Psoas muscle (tissue), 8 donors: ENCODE results near the gene ID1. TPM values are rescaled to one million over a fixed set of nuclear protein-coding genes. Genes with fewer than 3 reads are reported as not detected.

Source experiments
- ATAC-seq, 4 donors: fragments of 200-7000 bp; cut with Tn5 transposase; one replicate each; pipeline ENCODE4 v1.9.1; 2020; ENCODE audit warnings: moderate library complexity in 3 of 4, mild to moderate bottlenecking in 2 of 4
- DNase-seq, 2 donors: peaks; one replicate each; pipeline ENCODE4 v3.0.0-alpha.2; 2020
- H3K27ac ChIP-seq: fragments of 200-600 bp; one replicate; pipeline ENCODE4 v1.8.0; 2022
- H3K27me3 ChIP-seq, 3 donors: fragments of 200-600 bp in 1 of 3; one replicate each; pipeline versions ENCODE4 v1.6.1 to v1.8.0; 2013 to 2022; ENCODE audit warnings: low read length in 2 of 3, mild to moderate bottlenecking in 2 of 3, moderate library complexity in 1 of 3; ENCODE audit not compliant: insufficient read depth in 3 of 3
- H3K36me3 ChIP-seq, 2 donors: fragments of 200-600 bp in 1 of 2; one replicate each; pipeline versions ENCODE4 v1.6.1 to v1.8.0; 2013 to 2022; ENCODE audit warnings: low read depth in 1 of 2, mild to moderate bottlenecking in 1 of 2, moderate library complexity in 1 of 2; ENCODE audit not compliant: insufficient read depth in 1 of 2
- H3K4me1 ChIP-seq: fragments of 200-600 bp; one replicate; pipeline ENCODE4 v1.8.0; 2022
- H3K4me3 ChIP-seq: fragments of 200-600 bp; one replicate; pipeline ENCODE4 v1.8.0; 2022; ENCODE audit warnings: mild to moderate bottlenecking
- H3K9me3 ChIP-seq: fragments of 200-600 bp; one replicate; pipeline ENCODE4 v1.8.0; 2022
- WGBS, 3 donors: extraction: QIAGEN DNeasy Blood & Tissue Kit; methylation state at CpG; one replicate each; pipeline versions ENCODE4 v1.1.6 to v1.1.7; 2013; 5-methylcytosine and 5-hydroxymethylcytosine counted together
- intact Hi-C, 2 donors: fragments of 100-400 bp; cut with DNase I; formaldehyde crosslinking; loops; one replicate each; pipeline versions ENCODE4 v1.11.0 to v1.14.2; 2022
- polyA plus RNA-seq, 3 donors: library from polyadenylated mRNA; stranded (reverse); fragments of 200-250 nt; gene quantifications; one replicate each; pipeline ENCODE4 v1.2.3, GENCODE V29; 2013
- total RNA-seq, 4 donors: library from RNA; stranded (reverse); fragmentation: NEBNext Ultra II Directional in 2 of 4; extraction: Animal tissue kit (Norgen Biotek cat#: 25700) in 2 of 4; gene quantifications; one replicate each; pipeline versions ENCODE4 v1.2.1 to v1.2.4, GENCODE V29; 2021 to 2023
- TF ChIP-seq, protein P1 (sequence below): fragments of 200-600 bp; IDR thresholded peaks from one replicate; pipeline ENCODE4 v1.8.0; 2022; ENCODE audit warnings: antibody characterized with exemption
- donor health status: healthy with polysubstance abuse.
- donor health status: DM: no; HTN: no; CAD: no; lungs with moderate emphysema.
- donor health status: Bipolar disorder and iron deficiency.
- donor health status: healthy.
- donor health status: DM: yes; HTN: yes; CAD: no.
- donor health status: DM: no; HTN: no; CAD: no.
- donor health status: DM: no; HTN: no; CAD: no.
- donor health status: DM: yes; HTN: yes; CAD: no.

The ID1 gene
- total and polyA plus RNA-seq, 7 donors, result 25.1 to 574 (median 80.6) TPM

DNA sequence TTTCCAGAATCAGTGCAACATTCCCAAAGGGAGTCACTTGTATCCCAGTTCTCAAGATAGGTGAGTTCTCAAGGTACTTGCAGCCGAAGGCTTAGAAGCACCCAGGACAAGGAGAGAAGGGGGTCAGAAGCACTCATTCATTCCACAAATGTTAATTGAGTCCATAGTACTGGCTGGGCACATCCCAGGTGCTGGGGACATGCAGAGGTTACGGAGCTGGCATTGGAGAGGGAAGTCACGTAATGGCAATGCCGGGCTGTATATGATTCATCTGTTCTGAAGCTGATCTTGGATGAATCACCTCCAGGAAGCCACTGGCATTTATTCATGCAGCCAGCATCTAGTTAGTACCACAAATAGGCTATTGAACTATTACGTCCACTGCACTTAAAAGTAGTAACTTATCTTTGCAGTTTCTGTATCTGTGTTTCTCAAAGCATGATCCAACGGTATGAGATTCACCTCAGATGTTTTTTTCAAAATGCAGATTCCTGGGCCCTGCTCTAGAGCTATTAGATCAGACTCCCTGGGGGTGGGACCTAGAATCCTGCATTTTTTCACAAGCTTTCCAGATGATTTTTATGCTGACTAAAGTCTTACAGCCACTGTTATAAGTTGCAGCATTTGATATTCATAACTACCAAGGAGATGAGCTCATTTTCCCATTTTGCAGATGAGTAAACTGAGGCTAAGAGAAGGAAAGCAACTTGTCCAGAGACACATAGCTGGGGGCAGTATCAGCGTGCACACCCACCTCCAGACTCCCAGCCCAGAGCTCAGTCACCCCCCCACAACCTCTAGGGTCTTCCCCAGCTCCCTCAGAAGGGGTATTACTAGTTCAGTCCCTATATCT lies 44.1 kb upstream of the ID1 start:
- DNase-seq, result peak; percentile 64 to 68
- TF ChIP-seq, protein P1, sequence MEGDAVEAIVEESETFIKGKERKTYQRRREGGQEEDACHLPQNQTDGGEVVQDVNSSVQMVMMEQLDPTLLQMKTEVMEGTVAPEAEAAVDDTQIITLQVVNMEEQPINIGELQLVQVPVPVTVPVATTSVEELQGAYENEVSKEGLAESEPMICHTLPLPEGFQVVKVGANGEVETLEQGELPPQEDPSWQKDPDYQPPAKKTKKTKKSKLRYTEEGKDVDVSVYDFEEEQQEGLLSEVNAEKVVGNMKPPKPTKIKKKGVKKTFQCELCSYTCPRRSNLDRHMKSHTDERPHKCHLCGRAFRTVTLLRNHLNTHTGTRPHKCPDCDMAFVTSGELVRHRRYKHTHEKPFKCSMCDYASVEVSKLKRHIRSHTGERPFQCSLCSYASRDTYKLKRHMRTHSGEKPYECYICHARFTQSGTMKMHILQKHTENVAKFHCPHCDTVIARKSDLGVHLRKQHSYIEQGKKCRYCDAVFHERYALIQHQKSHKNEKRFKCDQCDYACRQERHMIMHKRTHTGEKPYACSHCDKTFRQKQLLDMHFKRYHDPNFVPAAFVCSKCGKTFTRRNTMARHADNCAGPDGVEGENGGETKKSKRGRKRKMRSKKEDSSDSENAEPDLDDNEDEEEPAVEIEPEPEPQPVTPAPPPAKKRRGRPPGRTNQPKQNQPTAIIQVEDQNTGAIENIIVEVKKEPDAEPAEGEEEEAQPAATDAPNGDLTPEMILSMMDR, result no peak
- Histone ChIP-seq H3K4me1 (peaks cover 32% of the 10 kb centered on the region), H3K36me3 (peaks cover 3 to 69% of the 10 kb centered on the region in 2 donors), H3K4me3 (no peak overlapping the region), H3K27ac (peak overlapping the region; percentile 83), H3K9me3 (no peaks in the 10 kb centered on the region), H3K27me3 (no peaks in the 10 kb centered on the region)
- WGBS, 3 donors, result 56 to 73% (median 59%) methylated on average over 7 of the region's 7 CpGs
- peak; percentile 86 to 92 (median 90) for ATAC-seq
- intact Hi-C loops, result loop anchor here in 1 of 2 donors (10.0 kb wide), 1 partner anchor 164 kb away; the partner anchor contains the start of gene BCL2L1

DNA sequence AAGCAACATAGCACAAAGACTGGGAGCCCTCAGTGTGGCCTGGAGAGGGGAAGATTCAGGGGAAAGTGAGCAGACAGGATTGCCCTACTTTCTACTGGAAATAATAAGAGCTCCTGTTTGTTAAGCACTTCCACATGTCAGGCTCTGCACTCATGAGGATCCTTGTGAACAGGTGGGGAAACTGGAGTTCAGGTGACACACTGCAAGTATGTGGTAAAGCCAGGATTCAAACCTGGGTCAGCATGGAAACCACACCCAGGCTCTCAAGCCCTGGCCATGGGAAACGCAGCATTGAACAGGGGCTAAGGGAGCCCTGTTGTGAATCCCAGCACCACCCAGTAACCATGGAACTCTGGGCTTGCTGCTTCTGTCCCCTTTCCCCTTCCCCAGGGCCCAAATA lies 42.8 kb upstream of the ID1 start:
- no peaks in the 10 kb centered on the region for H3K27me3 ChIP-seq
- DNase-seq (no peak), ATAC-seq (peak in 1 of 4 donors; percentile 15)
- peak overlapping the region; percentile 83 for H3K27ac ChIP-seq
- H3K4me3 ChIP-seq, result no peak overlapping the region
- H3K4me1 ChIP-seq, result peaks cover 29% of the 10 kb centered on the region
- intact Hi-C loops, result loop anchor here in 1 of 2 donors (10.0 kb wide), 1 partner anchor 163 kb away; the partner anchor contains the start of gene BCL2L1
- no peaks in the 10 kb centered on the region for H3K9me3 ChIP-seq
- TF ChIP-seq, protein P1, result no peak
- 69 to 75% (median 75%) methylated on average over 1 of the region's 1 CpG for WGBS, 3 donors
- H3K36me3 ChIP-seq, result peaks cover 3 to 74% of the 10 kb centered on the region in 2 donors

DNA sequence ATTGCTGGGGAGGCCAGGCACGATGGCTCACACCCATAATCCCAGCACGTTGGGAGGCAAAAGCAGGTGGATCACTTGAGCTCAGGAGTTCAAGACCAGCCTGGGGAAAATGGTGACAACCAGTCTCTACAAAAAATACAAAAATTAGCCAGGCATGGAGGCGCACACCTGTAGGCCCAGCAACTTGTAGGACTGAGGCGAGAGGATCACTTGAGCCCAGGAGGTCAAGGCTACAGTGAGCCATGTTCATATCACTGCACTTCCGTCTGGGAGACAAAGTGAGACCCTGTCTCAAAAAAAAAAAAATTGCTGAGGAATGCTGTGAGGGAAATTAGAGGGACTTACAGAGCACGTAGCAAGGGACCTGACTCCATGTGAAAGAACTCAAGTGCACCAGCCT lies 40.8 kb upstream of the ID1 start:
- WGBS, 3 donors, result 81 to 90% (median 82%) methylated on average over 6 of the region's 6 CpGs
- no peak overlapping the region for H3K27ac ChIP-seq
- intact Hi-C loops, result loop anchor here (2.0 to 10.0 kb wide), 2 partner anchors 49 to 161 kb away; partner anchors contain the start of gene BCL2L1 (in 1 of the 2)
- H3K36me3 ChIP-seq, result peaks cover 3 to 82% of the 10 kb centered on the region in 2 donors
- DNase-seq (no peak), ATAC-seq (no peak)
- H3K27me3 ChIP-seq, result no peaks in the 10 kb centered on the region
- peaks cover 26% of the 10 kb centered on the region for H3K4me1 ChIP-seq
- no peak overlapping the region for H3K4me3 ChIP-seq
- TF ChIP-seq, protein P1, result no peak
- H3K9me3 ChIP-seq, result no peaks in the 10 kb centered on the region

DNA sequence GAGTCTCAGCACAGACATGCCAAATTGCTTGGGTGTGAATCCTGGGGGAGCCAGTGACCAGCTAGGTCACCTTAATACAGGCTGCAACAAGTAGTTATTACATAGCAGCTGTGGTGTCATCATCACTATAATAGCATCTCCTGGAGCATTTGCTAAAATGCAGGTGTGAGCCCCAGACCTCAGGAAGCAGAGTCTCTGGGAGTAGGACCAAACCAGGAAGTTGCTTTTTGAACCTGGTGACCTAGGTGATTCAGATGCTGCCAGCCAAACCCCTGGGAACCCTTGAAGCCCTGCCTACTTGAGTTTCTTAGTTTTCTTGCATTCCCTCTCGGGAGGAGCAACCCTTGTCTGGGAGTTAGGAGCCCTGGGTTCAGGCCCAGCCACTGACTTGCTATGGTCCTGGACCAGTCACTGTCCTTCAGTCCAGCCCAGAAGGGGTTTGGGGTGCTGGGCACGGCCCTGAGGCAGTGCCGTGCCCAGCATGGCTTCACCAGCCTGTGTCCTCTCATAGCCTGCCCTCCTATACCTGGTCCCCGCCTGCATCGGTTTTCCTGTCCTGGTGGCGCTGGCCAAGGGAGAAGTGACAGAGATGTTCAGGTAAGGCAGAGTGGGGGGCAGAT lies 39.3 kb upstream of the ID1 start:
- ATAC-seq, result no peak
- peaks cover 25% of the 10 kb centered on the region for H3K4me1 ChIP-seq
- WGBS, 3 donors, result 87 to 92% (median 92%) methylated on average over 5 to 6 of the region's 6 CpGs
- TF ChIP-seq, protein P1, result no peak
- DNase-seq, result no peak
- H3K36me3 ChIP-seq, result peaks cover 3 to 79% of the 10 kb centered on the region in 2 donors
- H3K4me3 ChIP-seq, result no peak overlapping the region
- no peaks in the 10 kb centered on the region for H3K9me3 ChIP-seq
- H3K27me3 ChIP-seq, result no peaks in the 10 kb centered on the region
- intact Hi-C loops, result loop anchor here (2.0 to 10.0 kb wide), 2 partner anchors 47 to 159 kb away; partner anchors contain the start of gene BCL2L1 (in 1 of the 2)
- H3K27ac ChIP-seq, result no peak overlapping the region
